ENCODE data around the gene IRGQ.

Gene IRGQ

GRCh38 chr19:43534816-43535761, 60.8 kb downstream of the IRGQ start:
- DNase-seq = peak in 2 of 5 experiments; percentile 10 to 20
